ENCODE results near the gene AP1S2.

DNA sequence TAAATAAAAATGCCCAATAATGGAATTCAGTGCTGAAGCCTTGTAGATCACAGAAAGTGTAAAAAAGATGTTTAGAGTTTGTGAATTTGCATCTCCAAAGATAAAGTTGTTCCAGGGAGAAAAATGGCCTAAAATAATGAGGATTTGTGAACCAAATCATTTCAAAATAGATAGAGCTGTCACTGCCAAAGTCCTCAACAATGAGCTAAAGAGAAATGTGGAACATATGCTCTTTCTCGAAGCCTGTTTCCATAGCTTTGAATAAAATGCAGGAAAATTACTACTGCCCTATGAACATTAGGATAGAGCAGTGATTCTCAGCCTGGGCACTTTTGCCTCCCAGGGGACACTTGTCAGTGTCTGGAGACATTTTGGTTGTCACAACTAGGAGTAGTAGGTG is 3.4 kb upstream of the AP1S2 start:
- no peak for TF ChIP-seq CTCF (IDR thresholded peaks at IDR 0.05; ENCODE audit: borderline replicate concordance, extremely low read depth, low read length, poor library complexity, severe bottlenecking)
- TF ChIP-seq EZH2 (IDR thresholded peaks at IDR 0.05; ENCODE audit: borderline replicate concordance, low read depth, low read length, severe bottlenecking) = no peak

All from DND-41 (cell line).